ENCODE results near the gene ALOX5AP.

DNA sequence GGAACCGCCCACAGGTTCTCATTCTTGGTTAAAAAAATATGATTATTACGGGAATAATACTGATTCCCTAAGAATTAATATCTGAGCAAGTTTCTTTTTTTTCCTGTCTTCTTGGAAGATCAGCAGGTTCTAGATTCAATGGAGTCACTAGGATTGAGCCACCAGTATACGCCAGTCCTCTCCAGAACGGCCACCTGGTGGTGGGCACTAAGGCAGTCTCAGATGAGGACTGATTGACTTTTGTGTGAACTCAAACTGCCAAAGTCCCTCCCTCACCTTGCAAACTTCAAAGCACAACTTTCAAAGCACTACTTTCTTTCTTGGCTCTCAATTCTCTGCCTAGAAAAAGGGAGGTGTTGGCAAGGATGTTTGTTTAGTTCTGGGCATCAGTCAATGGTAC lies 33.3 kb upstream of the ALOX5AP start:
- TF ChIP-seq POLR2A (IDR thresholded peaks at IDR 0.05) = no peak
- TF ChIP-seq, protein P1, sequence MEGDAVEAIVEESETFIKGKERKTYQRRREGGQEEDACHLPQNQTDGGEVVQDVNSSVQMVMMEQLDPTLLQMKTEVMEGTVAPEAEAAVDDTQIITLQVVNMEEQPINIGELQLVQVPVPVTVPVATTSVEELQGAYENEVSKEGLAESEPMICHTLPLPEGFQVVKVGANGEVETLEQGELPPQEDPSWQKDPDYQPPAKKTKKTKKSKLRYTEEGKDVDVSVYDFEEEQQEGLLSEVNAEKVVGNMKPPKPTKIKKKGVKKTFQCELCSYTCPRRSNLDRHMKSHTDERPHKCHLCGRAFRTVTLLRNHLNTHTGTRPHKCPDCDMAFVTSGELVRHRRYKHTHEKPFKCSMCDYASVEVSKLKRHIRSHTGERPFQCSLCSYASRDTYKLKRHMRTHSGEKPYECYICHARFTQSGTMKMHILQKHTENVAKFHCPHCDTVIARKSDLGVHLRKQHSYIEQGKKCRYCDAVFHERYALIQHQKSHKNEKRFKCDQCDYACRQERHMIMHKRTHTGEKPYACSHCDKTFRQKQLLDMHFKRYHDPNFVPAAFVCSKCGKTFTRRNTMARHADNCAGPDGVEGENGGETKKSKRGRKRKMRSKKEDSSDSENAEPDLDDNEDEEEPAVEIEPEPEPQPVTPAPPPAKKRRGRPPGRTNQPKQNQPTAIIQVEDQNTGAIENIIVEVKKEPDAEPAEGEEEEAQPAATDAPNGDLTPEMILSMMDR (IDR thresholded peaks at IDR 0.05) = no peak

Measured in vagina (tissue), 2 donors.